GM12892 (cell line): ENCODE results near the gene GNL2.

Source experiments
- POLR2A ChIP-seq: IDR thresholded peaks from 2 replicates; pipeline ENCODE4 v1.6.1; 2011; ENCODE audit warnings: low read depth, low read length, control low read depth
- TAF1 ChIP-seq: IDR thresholded peaks from 2 replicates; pipeline ENCODE4 v1.6.1; 2011; ENCODE audit warnings: low read depth, mild to moderate bottlenecking, control low read depth, low read length, borderline replicate concordance

DNA sequence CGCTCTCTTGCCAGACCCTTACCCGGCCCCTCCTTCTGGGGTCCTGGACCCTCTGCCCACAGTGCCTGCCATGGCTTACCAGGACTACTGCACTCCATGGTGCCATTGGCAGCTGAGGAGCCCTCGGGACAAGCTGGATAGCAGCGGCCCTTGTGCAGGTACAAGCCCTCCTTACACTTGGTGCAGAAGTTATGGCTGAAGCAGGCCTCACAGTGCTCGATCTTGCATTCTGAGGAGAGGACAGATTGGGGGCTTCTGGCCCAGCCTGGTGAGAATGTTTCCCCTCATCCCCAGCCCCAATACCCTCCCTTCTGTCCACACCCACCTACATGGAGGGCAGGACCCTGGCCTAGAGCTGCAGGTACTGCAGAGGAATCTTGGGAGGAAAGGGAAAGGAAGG, 18.4 kb upstream of the GNL2 start:
- TF ChIP-seq POLR2A (no peak), TAF1 (no peak)
